H1 (cell line): ENCODE data around the gene CACNB4.

Experiments used
- CREB1 ChIP-seq: IDR thresholded peaks from 2 replicates; pipeline ENCODE4 v1.6.1; 2012; ENCODE audit warnings: inconsistent platforms
- CTCF ChIP-seq, 3 experiments: IDR thresholded peaks; 1 replicate in 2 of 3; 2 replicates in 1 of 3; pipeline versions ENCODE4 v1.5.1 to v1.6.1; 2011; ENCODE audit warnings: low read length in 3 of 3, mild to moderate bottlenecking in 3 of 3, inconsistent platforms in 2 of 3, low read depth in 1 of 3, moderate library complexity in 1 of 3; ENCODE audit not compliant: insufficient read depth in 1 of 3; ENCODE audit errors: control extremely low read depth in 1 of 3
- POLR2A ChIP-seq, 2 experiments: IDR thresholded peaks; 1 replicate in 1 of 2; 2 replicates in 1 of 2; pipeline ENCODE4 v1.6.1; 2011; ENCODE audit warnings: low read depth in 2 of 2, low read length in 2 of 2, mild to moderate bottlenecking in 2 of 2; ENCODE audit errors: control extremely low read depth in 1 of 2
- RAD21 ChIP-seq, 2 experiments: IDR thresholded peaks in 1 of 2; conservative IDR thresholded peaks in 1 of 2; 2 replicates each; pipeline ENCODE4 v1.6.1; 2011; ENCODE audit warnings: low read depth in 2 of 2, low read length in 2 of 2, improper control_type of control experiment in 1 of 2, inconsistent platforms in 1 of 2, mild to moderate bottlenecking in 1 of 2, moderate library complexity in 1 of 2
- TEAD4 ChIP-seq: IDR thresholded peaks from 2 replicates; pipeline ENCODE4 v1.6.1; 2012; ENCODE audit warnings: low read depth, low read length, inconsistent platforms, mixed read lengths

GRCh38 chr2:151845481-151845880, 253.4 kb downstream of the CACNB4 start:
- TF ChIP-seq CREB1 (no peak), POLR2A (IDR thresholded peaks at IDR 0.05; ENCODE audit: control extremely low read depth in 1 of 2, low read depth in 2 of 2, low read length in 2 of 2) (no peak), CTCF (IDR thresholded peaks at IDR 0.05; ENCODE audit: control extremely low read depth in 1 of 3, insufficient read depth in 1 of 3, low read depth in 1 of 3, low read length in 3 of 3) (no peak), RAD21 (IDR thresholded peaks at IDR 0.05 in 1 of 2, conservative IDR thresholded peaks at IDR 0.05 in 1 of 2; ENCODE audit: low read depth in 2 of 2, low read length in 2 of 2) (no peak), TEAD4 (no peak)
